Stomach (tissue), 9 donors: Measurements from ENCODE around the gene AMPD3. TPM values are rescaled to one million over a fixed set of nuclear protein-coding genes. Genes with fewer than 3 reads are reported as not detected.

Source experiments
- DNase-seq, 2 donors: peaks; one replicate each; pipeline versions ENCODE4 v3.0.0 to v3.0.0-alpha.2; 2013 to 2019
- H3K27ac ChIP-seq, 5 donors: fragments of 200-600 bp in 4 of 5; sonication (generic) in 4 of 5; one replicate each; pipeline ENCODE4 v1.5.1; 2013 to 2019; ENCODE audit warnings: mild to moderate bottlenecking in 1 of 5, moderate library complexity in 1 of 5
- H3K27me3 ChIP-seq, 3 donors: fragments of 200-600 bp; sonication (generic); one replicate each; pipeline ENCODE4 v1.5.1; 2017 to 2019; ENCODE audit warnings: mixed run types in 1 of 3
- H3K36me3 ChIP-seq, 4 donors: fragments of 200-600 bp; sonication (generic); 1 replicate in 3 of 4; 2 replicates in 1 of 4; pipeline ENCODE4 v1.5.1; 2016 to 2019
- H3K4me1 ChIP-seq, 4 donors: fragments of 200-600 bp; sonication (generic); one replicate each; pipeline ENCODE4 v1.5.1; 2016 to 2019
- H3K4me3 ChIP-seq, 4 donors: fragments of 200-600 bp; sonication (generic) in 3 of 4; one replicate each; pipeline ENCODE4 v1.5.1; 2016 to 2019; ENCODE audit warnings: mild to moderate bottlenecking in 1 of 4
- H3K9me3 ChIP-seq, 4 donors: fragments of 200-600 bp; sonication (generic); one replicate each; pipeline ENCODE4 v1.5.1; 2016 to 2019
- EP300 ChIP-seq: sonication (generic); formaldehyde crosslinking; IDR thresholded peaks from one replicate; pipeline ENCODE4 v1.6.1; 2017; ENCODE audit warnings: antibody characterized with exemption
- POLR2A ChIP-seq, 4 donors: fragments of 450-650 bp; IDR thresholded peaks; one replicate each; pipeline ENCODE4 v1.6.1; 2016; ENCODE audit warnings: antibody characterized with exemption in 4 of 4, control low read depth in 2 of 4, mild to moderate bottlenecking in 1 of 4, moderate library complexity in 1 of 4
- POLR2AphosphoS5 ChIP-seq, 3 donors: sonication (generic); formaldehyde crosslinking; IDR thresholded peaks; one replicate each; pipeline ENCODE4 v1.6.1; 2016; ENCODE audit warnings: antibody characterized with exemption in 3 of 3
- WGBS, 5 donors: extraction: QIAGEN DNeasy Blood & Tissue Kit in 3 of 5; methylation state at CpG; one replicate each; pipeline versions ENCODE4 v1.1.5 to v1.1.7; 2013 to 2018; 5-methylcytosine and 5-hydroxymethylcytosine counted together
- intact Hi-C: fragments of 100-400 bp; cut with DNase I; formaldehyde crosslinking; loops from one replicate; pipeline ENCODE4 v1.15.1; 2023; ENCODE audit warnings: low total_unique reads
- polyA plus RNA-seq, 3 donors: library from polyadenylated mRNA; stranded (reverse); fragments of 200-250 nt; gene quantifications; one replicate each; pipeline ENCODE4 v1.2.3, GENCODE V29; 2013
- total RNA-seq, 5 donors: library from RNA; depleted of rRNA; stranded (reverse); fragments of >200 nt; gene quantifications; one replicate each; pipeline versions ENCODE4 v1.1.0 to v1.2.3, GENCODE V29; 2014 to 2016
- TF ChIP-seq, protein P1 (sequence below), 7 experiments: fragments of 450-650 bp in 4 of 7; fragments of 200-600 bp in 3 of 7; sonication (generic) in 3 of 7; IDR thresholded peaks; one replicate each; pipeline ENCODE4 v1.5.1; 2016 to 2019; ENCODE audit warnings: antibody characterized with exemption in 7 of 7, control low read depth in 2 of 7, mild to moderate bottlenecking in 1 of 7
- donor health status: healthy with polysubstance abuse.
- donor health status: Bipolar disorder and iron deficiency.
- donor health status: healthy.

AMPD3 gene
- total and polyA plus RNA-seq, 8 donors: 4.1 to 20.4 (median 8.5) TPM

DNA sequence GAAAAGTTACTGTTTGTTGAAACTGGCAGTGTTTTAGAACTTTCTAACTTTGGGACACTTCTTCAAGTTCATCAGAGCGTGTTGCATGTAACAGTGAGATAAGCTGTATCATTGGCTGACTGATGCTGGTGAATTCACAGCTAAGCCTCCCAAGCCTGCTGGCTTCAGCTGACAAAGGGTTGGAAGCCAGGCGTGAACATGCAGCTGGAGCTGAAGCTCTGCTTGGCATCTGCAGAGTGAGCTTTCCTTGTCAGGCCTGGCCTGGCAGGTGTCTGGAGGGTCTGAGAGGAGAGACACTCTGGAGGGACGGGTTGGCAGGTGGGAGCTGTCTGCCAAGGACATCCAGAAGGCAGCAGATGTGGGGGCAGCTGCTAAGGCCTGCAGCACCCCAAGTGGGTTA is 1.5 kb downstream of the AMPD3 start:
- TF ChIP-seq POLR2AphosphoS5 (IDR thresholded peaks at IDR 0.05) (no peak), EP300 (no peak), POLR2A (IDR thresholded peaks at IDR 0.05) (no peak)
- TF ChIP-seq, protein P1, sequence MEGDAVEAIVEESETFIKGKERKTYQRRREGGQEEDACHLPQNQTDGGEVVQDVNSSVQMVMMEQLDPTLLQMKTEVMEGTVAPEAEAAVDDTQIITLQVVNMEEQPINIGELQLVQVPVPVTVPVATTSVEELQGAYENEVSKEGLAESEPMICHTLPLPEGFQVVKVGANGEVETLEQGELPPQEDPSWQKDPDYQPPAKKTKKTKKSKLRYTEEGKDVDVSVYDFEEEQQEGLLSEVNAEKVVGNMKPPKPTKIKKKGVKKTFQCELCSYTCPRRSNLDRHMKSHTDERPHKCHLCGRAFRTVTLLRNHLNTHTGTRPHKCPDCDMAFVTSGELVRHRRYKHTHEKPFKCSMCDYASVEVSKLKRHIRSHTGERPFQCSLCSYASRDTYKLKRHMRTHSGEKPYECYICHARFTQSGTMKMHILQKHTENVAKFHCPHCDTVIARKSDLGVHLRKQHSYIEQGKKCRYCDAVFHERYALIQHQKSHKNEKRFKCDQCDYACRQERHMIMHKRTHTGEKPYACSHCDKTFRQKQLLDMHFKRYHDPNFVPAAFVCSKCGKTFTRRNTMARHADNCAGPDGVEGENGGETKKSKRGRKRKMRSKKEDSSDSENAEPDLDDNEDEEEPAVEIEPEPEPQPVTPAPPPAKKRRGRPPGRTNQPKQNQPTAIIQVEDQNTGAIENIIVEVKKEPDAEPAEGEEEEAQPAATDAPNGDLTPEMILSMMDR (IDR thresholded peaks at IDR 0.05): no peak
- 57 to 84% (median 69%) methylated on average over 3 of the region's 3 CpGs for WGBS, 5 donors
- peak in 1 of 2 donors; percentile 39 for DNase-seq
- Histone ChIP-seq H3K27me3 (no peaks in the 10 kb centered on the region), H3K36me3 (peaks cover 0 to 3% (median 3%) of the 10 kb centered on the region in 4 donors), H3K4me3 (peak overlapping the region; percentile 24 to 46 (median 36)), H3K4me1 (peaks cover 19 to 57% (median 31%) of the 10 kb centered on the region in 4 donors), H3K27ac (peak overlapping the region; percentile 60 to 83 (median 81)), H3K9me3 (no peaks in the 10 kb centered on the region)
- intact Hi-C loops: no loop called here

DNA sequence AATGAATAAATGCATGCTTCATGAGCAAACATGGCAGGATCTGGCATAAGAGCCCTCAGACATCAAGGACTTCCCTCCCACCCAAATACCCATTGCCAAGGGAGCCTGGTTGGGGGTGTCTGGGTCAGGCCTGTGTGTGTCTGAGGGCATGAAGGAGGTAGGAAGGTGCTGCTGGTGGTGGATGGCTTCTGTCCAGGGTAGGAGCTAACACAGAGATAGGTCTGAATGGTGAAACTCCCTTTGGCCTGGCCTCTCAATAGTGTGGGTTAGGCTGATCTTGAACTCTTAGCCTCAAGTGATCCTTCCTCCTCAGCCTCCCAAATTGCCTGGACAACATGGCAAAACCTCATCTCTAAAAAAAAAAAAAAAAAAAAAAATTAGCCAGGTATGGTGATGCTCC is 2.8 kb downstream of the AMPD3 start:
- H3K4me1 ChIP-seq: peaks cover 18 to 50% (median 27%) of the 10 kb centered on the region in 4 donors
- no peaks in the 10 kb centered on the region for H3K9me3 ChIP-seq
- no peak for DNase-seq
- TF ChIP-seq POLR2AphosphoS5 (IDR thresholded peaks at IDR 0.05) (no peak), POLR2A (IDR thresholded peaks at IDR 0.05) (no peak), EP300 (no peak)
- TF ChIP-seq, protein P1 (IDR thresholded peaks at IDR 0.05): no peak
- no peaks in the 10 kb centered on the region for H3K27me3 ChIP-seq
- H3K4me3 ChIP-seq: no peak overlapping the region
- intact Hi-C loops: no loop called here
- H3K27ac ChIP-seq: peak overlapping the region in 2 of 5 donors; percentile 7 to 16
- peaks cover 7 to 17% (median 16%) of the 10 kb centered on the region in 4 donors for H3K36me3 ChIP-seq

DNA sequence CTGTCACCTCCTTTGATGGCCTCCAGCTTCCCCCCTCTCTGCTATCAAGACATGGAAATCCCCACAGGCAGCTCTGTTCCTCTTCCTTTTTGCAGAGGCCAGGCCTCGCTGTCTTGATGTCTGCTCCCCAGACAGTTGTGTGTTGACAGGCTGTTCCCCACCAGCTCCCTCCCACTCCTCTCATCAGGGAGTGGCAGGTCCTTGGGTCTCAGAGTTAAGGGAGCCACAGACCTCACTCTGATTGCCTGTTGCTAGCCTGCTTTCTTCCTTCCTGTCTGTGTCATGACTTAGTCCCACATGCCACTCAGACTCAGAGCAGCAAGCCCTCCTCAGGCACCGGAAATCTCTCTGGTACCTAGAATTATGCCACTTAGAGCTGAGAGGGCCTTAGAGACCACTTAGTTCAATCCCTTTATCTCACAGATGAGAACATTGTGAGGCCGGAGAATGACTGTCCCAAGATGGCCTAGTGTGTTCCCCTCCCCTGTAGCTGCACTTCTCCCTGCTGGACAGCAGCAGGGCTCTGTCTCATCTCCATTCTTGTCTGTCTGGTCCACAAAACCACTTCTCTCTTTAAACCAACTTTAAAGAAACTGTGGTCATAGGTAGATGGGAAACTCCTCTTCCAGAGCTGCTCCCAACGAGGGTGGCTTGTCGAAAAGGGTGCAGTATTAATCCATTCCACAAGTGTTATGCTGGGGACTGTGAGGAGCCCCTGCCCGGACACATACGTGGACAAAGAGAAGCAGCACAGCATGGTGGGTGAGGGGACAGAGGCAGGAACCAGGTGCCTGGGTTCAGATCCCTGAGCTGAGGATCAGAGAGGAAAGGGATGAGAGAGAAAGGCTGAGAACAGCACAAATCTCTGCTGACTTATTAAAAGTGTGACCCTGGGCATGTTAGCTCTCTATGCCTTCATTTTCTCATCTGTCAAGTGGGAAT is 4.2 kb downstream of the AMPD3 start:
- Histone ChIP-seq H3K27me3 (no peaks in the 10 kb centered on the region), H3K27ac (peak overlapping the region in 3 of 5 donors; percentile 29 to 66 (median 62)), H3K9me3 (no peaks in the 10 kb centered on the region), H3K4me3 (no peak overlapping the region), H3K36me3 (peaks cover 10 to 30% (median 28%) of the 10 kb centered on the region in 4 donors), H3K4me1 (peaks cover 18 to 46% (median 27%) of the 10 kb centered on the region in 4 donors)
- WGBS, 5 donors: 74 to 88% (median 83%) methylated on average over 7 of the region's 7 CpGs
- DNase-seq: peak in 1 of 2 donors; percentile 57
- TF ChIP-seq POLR2A (IDR thresholded peaks at IDR 0.05) (no peak), POLR2AphosphoS5 (IDR thresholded peaks at IDR 0.05) (no peak), EP300 (no peak)
- TF ChIP-seq, protein P1 (IDR thresholded peaks at IDR 0.05): no peak
- intact Hi-C loops: no loop called here

DNA sequence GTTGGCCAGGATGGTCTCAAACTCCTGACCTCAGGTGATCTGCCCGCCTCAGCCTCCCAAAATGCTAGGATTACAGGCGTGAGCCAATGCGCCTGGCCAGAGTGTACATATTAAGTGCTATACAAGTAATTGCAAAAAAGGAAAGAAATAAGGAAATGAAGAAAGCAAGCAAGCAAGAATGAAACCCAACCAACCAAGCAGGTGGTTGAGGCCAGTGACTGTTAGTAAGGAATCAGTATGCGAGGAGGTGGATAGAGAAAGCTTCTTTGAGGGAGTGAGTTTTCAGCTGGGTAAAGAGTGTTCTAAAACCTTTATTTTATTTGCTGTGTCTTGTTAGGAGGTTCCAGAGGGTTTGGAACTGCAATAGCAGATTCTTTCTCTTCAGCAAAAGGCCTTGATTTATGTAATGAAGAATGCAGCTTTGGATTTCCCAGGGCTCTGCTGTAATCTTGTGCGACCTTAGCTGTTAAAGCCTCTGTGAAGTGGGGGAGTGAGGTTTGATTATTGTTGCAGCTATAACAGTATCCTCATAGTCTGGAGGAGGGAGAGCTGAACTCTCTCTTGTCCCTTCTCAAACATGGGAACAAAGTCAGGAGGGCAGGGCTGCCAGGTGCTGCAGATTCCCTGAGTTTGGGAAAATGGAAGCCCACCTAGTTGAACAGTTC is 5.7 kb downstream of the AMPD3 start:
- no peaks in the 10 kb centered on the region for H3K9me3 ChIP-seq
- no peak overlapping the region for H3K27ac ChIP-seq
- no peak overlapping the region for H3K4me3 ChIP-seq
- H3K36me3 ChIP-seq: peaks cover 10 to 42% (median 34%) of the 10 kb centered on the region in 4 donors
- no peaks in the 10 kb centered on the region for H3K27me3 ChIP-seq
- intact Hi-C loops: no loop called here
- 88 to 96% (median 91%) methylated on average over 5 of the region's 5 CpGs for WGBS, 5 donors
- H3K4me1 ChIP-seq: peaks cover 9 to 34% (median 13%) of the 10 kb centered on the region in 4 donors
- DNase-seq: no peak
- TF ChIP-seq POLR2AphosphoS5 (IDR thresholded peaks at IDR 0.05) (no peak), POLR2A (IDR thresholded peaks at IDR 0.05) (no peak), EP300 (no peak)
- TF ChIP-seq, protein P1 (IDR thresholded peaks at IDR 0.05): no peak
